H1 (cell line): ENCODE results near the gene FMNL1. TPM values are rescaled to one million over a fixed set of nuclear protein-coding genes. Genes with fewer than 3 reads are reported as not detected.
A peak's percentile ranks its signal among the peaks of the same experiment; 100 is the strongest.

Source experiments
- GABPA ChIP-seq: IDR thresholded peaks from 2 replicates; pipeline ENCODE4 v1.6.1; 2011; ENCODE audit warnings: mild to moderate bottlenecking, low read length, moderate library complexity, borderline replicate concordance; ENCODE audit not compliant: insufficient read depth
- HDAC2 ChIP-seq, 2 experiments: fragments of 300-600 bp in 1 of 2; sonication (generic) in 1 of 2; IDR thresholded peaks; 2 replicates each; pipeline ENCODE4 v1.6.1; 2011 to 2012; ENCODE audit warnings: low read depth in 2 of 2, low read length in 2 of 2, mild to moderate bottlenecking in 2 of 2, moderate library complexity in 2 of 2, borderline replicate concordance in 1 of 2, inconsistent platforms in 1 of 2
- polyA plus RNA-seq, 7 experiments: library from polyadenylated mRNA; depleted of rRNA in 3 of 7; stranded (reverse) in 5 of 7; unstranded in 2 of 7; fragments of >200 nt in 5 of 7; fragments of 200-250 nt in 2 of 7; gene quantifications; 1 replicate in 5 of 7; 2 replicates in 1 of 7; 4 replicates in 1 of 7; pipeline versions ENCODE4 v1.2.1 to v1.2.3, GENCODE V29; 2011 to 2013; ENCODE audit warnings: missing spikeins in 2 of 7, mixed read lengths in 2 of 7
- total RNA-seq: library from RNA; stranded (reverse); fragmentation: NEBNext Ultra II Directional; extraction: Animal tissue kit (Norgen Biotek cat#: 25700); gene quantifications from 2 replicates; pipeline ENCODE4 v1.2.1, GENCODE V29; 2021

Gene FMNL1
- total and polyA plus RNA-seq, 2 of the 8 experiments (the other 6 are each of a cell fraction or from before 2014, with no cell fraction given) = 2.5 to 8.6 TPM

GRCh38 chr17:45227101-45227925 is 5.6 kb downstream of the FMNL1 start (continued):
- no peak for TF ChIP-seq GABPA
- TF ChIP-seq HDAC2 (IDR thresholded peaks at IDR 0.05; ENCODE audit: borderline replicate concordance in 1 of 2, low read depth in 2 of 2, low read length in 2 of 2) = 0 out of 4 replicates have a peak, but pooled peaks of 1 of the 2 experiments have one; percentile 31
